NCI-H2196 treated with DMSO at 0.1 percent for 48 hours (cell line): Measurements from ENCODE around the gene B3GLCT.
"Not testable (repeated sequence)": the region's sequence is repeated elsewhere in the genome, so short reads cannot be mapped to it uniquely, and the experiment has no call there.

ENCODE experiments used
- DNase-seq: peaks from one replicate; lab custom pipeline; 2025; ENCODE audit not compliant: unreplicated experiment; lab: John Stamatoyannopoulos, UW

The B3GLCT gene

GRCh38 chr13:31339616-31340015 lies 139.8 kb downstream of the B3GLCT start:
- not testable (repeated sequence) for DNase-seq

- not testable (repeated sequence) for DNase-seq
Observed at GRCh38 chr13:31340848-31341247, 141.1 kb downstream of the B3GLCT start.

- DNase-seq, result no peak
Observed at GRCh38 chr13:31346891-31347290, 147.1 kb downstream of the B3GLCT start.

- no peak for DNase-seq
Observed at GRCh38 chr13:31349156-31349555, 149.4 kb downstream of the B3GLCT start.

GRCh38 chr13:31350560-31350959 lies 150.8 kb downstream of the B3GLCT start:
- DNase-seq, result no peak

- DNase-seq, result no peak
Observed at GRCh38 chr13:31351376-31351775, 151.6 kb downstream of the B3GLCT start.

- DNase-seq, result no peak
Observed at GRCh38 chr13:31352467-31352866, 152.7 kb downstream of the B3GLCT start.

GRCh38 chr13:31355001-31355400 lies 155.2 kb downstream of the B3GLCT start:
- no peak for DNase-seq

GRCh38 chr13:31356991-31357390 lies 157.2 kb downstream of the B3GLCT start:
- DNase-seq, result no peak

- no peak for DNase-seq
Observed at GRCh38 chr13:31357581-31357980, 157.8 kb downstream of the B3GLCT start.

- no peak for DNase-seq
Observed at GRCh38 chr13:31361673-31362072, 161.9 kb downstream of the B3GLCT start.

GRCh38 chr13:31365630-31366029 lies 165.9 kb downstream of the B3GLCT start:
- DNase-seq, result no peak

GRCh38 chr13:31367410-31367809 lies 167.6 kb downstream of the B3GLCT start:
- no peak for DNase-seq

GRCh38 chr13:31369213-31369612 lies 169.4 kb downstream of the B3GLCT start:
- no peak for DNase-seq

GRCh38 chr13:31372454-31372853 lies 172.7 kb downstream of the B3GLCT start:
- DNase-seq, result no peak

- DNase-seq, result no peak
Observed at GRCh38 chr13:31374682-31375081, 174.9 kb downstream of the B3GLCT start.

- no peak for DNase-seq
Observed at GRCh38 chr13:31377946-31378345, 178.2 kb downstream of the B3GLCT start.

GRCh38 chr13:31380715-31381114 lies 180.9 kb downstream of the B3GLCT start:
- DNase-seq, result no peak
